ENCODE data around the gene ARMC8.

ARMC8 gene

DNA sequence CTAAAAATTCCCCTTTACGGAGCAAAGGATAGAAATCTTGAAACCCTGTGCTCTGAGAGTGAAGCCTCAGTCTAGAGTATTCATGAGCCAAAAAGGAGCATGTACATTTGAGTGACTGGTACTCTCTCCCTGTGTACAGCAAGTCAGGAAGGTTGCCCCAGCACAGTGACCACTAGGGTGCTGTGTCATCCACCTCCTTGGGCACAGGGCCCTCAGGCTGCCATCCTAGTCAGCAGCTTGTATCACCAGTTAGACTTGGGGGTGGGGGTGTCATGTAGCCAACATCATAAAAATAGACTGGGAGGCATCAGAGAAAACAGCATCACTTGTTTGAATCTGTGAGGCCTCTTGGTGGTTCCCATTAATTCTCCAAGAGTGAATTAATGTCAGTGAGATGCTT, 130.6 kb downstream of the ARMC8 start:
- DNase-seq = no peak

GRCh38 chr3:138323971-138324370, 136.9 kb downstream of the ARMC8 start:
- no peak for DNase-seq

GRCh38 chr3:138325990-138326389, 138.9 kb downstream of the ARMC8 start:
- no peak for DNase-seq

- DNase-seq = no peak
Measured at GRCh38 chr3:138326866-138327595, 139.9 kb downstream of the ARMC8 start.

DNA sequence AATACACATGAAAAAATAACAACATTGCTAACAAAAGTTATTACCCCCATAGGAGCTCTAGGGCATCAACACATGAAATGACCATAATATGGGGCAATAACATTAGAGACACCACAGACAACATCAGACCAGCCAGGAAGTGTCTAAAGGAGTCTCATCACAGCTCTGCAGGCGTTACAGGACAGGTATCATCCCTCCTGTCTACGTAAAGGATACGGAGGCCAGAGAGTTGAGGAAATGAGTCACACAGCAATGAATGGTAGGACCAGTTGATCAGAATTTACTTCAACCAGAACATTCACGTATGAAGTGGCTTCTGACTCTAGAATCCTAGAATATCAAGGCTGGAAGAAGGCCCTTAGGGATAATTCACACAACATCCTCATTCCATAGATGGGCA, 140.7 kb downstream of the ARMC8 start:
- DNase-seq = no peak

GRCh38 chr3:138328341-138328740, 141.2 kb downstream of the ARMC8 start:
- peak; percentile 27 for DNase-seq

DNA sequence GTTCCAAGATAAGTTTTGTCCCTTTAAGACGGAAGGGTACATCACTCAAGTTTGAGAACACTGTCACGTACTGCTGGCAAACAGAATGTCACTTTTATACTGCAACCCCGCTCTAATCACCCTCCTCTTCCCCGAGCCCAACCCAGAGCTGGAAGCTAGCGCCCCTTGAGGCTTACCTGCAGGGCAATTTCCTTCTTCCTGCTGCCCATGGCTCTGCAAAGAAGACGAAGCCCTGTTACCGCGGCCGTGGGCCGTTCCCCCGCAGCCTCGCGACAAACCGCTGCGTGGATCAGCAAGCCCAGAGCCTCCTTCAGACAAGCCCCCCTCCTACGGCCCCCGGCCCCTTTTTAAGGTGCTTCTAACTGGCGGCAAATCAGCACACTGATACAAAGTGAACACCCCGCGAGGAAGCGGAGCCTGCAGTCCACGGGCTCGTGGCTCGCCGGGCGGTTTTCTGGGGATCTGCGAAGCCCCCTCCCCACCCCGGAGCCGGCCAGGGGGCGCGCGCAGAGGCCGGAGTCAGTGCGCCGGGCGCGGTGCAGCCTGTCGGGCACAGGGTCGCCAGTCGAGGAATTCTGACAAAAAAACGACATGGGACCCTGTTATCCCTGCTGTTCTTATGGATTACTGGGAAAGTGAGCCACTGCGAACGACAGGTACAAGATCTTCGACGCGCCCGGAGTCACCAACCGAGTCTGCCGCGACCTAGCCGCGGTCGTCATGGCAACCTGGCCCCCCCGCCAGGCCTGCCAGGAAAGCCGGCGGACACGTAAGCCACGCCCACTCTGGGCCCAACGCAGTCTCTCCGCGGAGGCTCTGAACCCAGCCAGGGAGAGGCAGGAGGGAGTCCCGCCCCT, 142.3 kb downstream of the ARMC8 start, which contains the start of gene NME9:
NME9 (minus strand) TSS at position 725 of the 857 bp plus-strand sequence; CDS start at position 209, 516 bp downstream.
- peak; percentile 75 for DNase-seq

GRCh38 chr3:138329984-138330293, 142.8 kb downstream of the ARMC8 start:
- DNase-seq = no peak

DNA sequence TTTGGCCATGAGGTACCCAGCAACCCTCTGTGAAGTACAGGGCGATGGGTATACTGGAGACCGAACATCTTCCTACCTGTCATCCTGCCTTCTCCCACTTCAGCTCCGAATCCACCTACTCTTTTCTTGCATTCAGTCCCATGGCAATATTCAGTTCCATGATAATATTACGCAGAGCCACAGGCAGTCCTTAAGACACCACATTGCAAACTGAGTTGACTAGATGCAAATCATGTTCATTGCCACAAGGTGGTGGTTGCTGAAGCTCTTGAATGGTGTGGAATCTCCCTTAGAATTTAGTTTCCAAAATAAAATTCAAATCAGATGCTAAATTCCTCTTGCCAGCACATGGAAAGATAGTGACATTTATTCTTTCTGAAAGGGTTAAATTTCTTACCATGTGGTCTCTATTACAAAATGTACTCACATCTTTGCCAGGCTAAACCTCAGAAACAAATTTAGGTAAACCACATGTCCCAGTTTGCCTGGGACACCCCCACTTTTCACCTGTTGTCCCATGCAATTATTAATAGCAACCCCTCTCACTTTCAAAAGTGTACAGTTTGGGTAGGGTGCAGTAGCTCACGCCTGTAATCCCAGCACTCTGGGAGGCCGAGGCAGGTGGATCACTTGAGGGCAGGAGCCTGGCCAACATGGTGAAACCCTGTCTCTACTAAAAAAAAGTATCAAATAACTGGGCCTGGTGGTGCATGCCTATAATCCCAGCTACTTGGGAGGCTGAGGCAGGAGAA, 144.2 kb downstream of the ARMC8 start:
- DNase-seq = no peak

DNA sequence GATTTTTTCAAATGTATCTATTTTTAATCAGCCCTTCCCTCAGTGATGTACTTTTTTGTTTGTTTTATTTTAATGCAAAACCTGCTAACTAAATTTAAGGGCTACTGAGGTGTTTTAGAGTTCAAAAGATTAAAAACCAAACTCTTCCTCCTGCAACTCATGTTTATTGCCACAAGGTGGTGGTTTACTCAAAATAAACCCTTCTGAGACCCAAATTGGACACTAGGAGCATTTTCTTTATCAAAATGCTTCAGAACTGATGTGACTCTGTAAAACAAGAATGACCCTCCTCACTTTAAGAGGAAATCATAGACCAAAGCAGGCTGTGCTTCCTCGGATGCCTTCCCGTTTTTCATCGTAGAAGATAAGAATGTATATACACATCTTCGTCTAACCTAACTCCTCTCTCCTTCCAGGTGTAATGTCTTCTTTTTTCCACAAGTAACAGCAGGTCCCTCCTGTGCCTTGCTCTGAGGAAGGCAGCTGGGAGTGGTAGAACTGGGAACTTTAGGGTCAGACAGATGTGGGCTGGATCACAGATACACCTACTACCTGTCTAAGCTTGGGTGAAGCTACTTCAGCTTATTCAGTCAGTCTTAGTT, 145.5 kb downstream of the ARMC8 start:
- peak; percentile 31 for DNase-seq

DNA sequence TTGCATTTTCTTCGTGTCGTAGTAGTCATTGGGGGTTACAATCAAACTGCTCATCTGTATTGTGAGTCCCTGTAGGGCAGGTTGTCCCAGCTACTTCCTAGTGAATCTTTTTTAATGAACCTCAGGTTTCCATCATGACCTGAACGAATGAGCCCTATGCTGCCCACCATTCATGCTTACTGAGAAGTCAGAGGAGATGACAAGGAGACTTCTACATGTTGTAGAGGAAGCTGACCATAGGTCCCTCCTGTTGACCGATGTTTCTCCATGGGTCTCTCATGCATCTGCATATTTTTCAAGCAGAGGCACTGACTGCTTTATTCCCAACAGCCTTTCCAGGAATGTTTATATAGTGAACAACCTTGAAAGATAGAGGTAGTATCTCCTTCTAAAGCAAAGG, 147.5 kb downstream of the ARMC8 start:
- no peak for DNase-seq

DNA sequence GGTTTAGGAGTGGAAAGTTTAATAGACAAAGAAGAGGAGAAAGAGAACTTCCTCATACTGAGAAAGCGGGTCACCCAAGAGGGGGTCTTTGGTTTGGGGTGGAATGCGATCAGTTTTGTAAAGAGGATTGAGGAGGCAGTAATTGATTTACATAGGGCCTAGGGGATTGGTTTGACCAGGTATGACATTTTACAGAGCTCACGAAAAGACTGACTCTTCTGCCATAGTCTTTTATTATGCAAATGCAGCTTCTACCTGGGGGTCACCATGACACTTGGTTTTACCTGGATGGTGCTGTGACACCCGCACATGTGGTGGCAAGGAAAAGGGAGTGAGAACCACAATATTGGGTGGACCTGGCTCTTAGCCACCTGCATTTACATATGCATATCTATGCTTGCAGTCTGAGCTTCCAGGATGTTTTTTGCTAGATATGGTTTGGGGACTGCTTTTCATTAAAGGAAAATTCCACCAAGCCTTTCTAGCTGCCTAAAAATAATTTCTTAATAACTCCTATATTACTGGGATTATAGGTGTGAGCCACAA, 149.4 kb downstream of the ARMC8 start:
- DNase-seq = no peak

GRCh38 chr3:138338244-138338643, 151.1 kb downstream of the ARMC8 start:
- DNase-seq = no peak

GRCh38 chr3:138338811-138339210, 151.7 kb downstream of the ARMC8 start:
- DNase-seq = no peak

DNA sequence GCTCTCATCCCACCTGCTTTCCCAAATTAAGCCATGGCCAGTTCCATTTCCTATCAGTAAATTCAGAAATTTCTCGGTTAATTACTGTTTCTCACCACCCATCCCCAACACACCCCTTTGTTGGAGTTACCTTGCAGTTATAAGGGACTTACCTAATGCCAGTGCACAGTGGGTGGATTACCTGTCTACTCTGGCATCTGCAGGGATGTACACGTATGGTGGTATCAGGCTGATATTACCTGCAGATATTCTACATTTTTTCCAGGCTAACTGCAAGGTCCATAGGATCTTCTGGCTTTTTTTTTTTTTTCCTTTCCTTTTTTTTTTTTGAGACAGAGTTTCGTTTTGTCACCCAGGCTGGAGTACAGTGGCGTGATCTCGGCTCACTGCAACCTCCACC, 153.4 kb downstream of the ARMC8 start:
- no peak for DNase-seq

DNA sequence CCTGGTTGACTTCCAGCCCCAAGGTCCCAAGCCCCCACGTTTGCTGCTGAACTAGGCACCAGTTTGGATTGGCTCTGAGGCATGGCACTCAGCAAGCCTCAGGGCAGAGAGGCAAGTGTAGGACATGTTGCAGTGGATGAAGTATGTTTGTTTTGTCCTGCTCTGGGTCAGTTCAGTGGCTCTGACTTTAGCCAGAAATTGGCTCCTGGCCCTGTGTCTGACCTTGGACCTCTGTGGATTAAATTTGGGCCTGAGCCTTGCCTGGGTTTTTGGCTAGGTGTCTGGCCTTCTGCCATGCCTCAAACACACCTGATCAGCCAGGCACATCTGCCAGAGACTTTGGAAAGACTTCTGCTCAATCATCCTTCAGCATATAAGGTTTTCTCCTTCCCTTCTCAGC, 157.7 kb downstream of the ARMC8 start:
- DNase-seq = no peak
